ENCODE measurements around the gene MFAP3.
A peak's percentile ranks its signal among the peaks of the same experiment; 100 is the strongest.

The MFAP3 gene

GRCh38 chr5:154097031-154097430 lies 58.3 kb downstream of the MFAP3 start:
- DNase-seq (no peak), ATAC-seq (ENCODE audit: insufficient read depth, low read depth) (0 out of 3 replicates have a peak, but pooled peaks have one; percentile 47)
- no peak overlapping the region for H3K27ac ChIP-seq (ENCODE audit: low read length)
- TF ChIP-seq EZH2 (IDR thresholded peaks at IDR 0.05; ENCODE audit: borderline replicate concordance, low read depth, low read length, severe bottlenecking): no peak
- no peak for TF ChIP-seq CTCF (IDR thresholded peaks at IDR 0.05; ENCODE audit: borderline replicate concordance, extremely low read depth, low read length, poor library complexity, severe bottlenecking)
- H3K36me3 ChIP-seq (ENCODE audit: insufficient read depth, low read length): no peaks in the 10 kb centered on the region
- no peak overlapping the region for H3K4me2 ChIP-seq (ENCODE audit: insufficient read depth, low read length)
- H3K4me1 ChIP-seq (ENCODE audit: insufficient read depth, low read length): no peaks in the 10 kb centered on the region
- H3K9ac ChIP-seq (ENCODE audit: low read depth, low read length): no peak overlapping the region
- H3K9me3 ChIP-seq (ENCODE audit: insufficient read depth, low read length, severe bottlenecking): no peaks in the 10 kb centered on the region
- H4K20me1 ChIP-seq (ENCODE audit: insufficient read depth, low read length): no peaks in the 10 kb centered on the region
- no peak overlapping the region for H3K4me3 ChIP-seq (ENCODE audit: low read depth in 1 of 2, low read length in 2 of 2)
- H3K27me3 ChIP-seq (ENCODE audit: insufficient read depth, low read length, poor library complexity): peaks cover 7% of the 10 kb centered on the region
- no peak overlapping the region for H2AFZ ChIP-seq (ENCODE audit: low read depth, low read length)
- no peaks in the 10 kb centered on the region for H3K79me2 ChIP-seq (ENCODE audit: insufficient read depth, low read length)

GRCh38 chr5:154098465-154098864 lies 59.7 kb downstream of the MFAP3 start:
- no peak overlapping the region for H3K27ac ChIP-seq (ENCODE audit: low read length)
- H3K4me2 ChIP-seq (ENCODE audit: insufficient read depth, low read length): no peak overlapping the region
- H3K27me3 ChIP-seq (ENCODE audit: insufficient read depth, low read length, poor library complexity): peaks cover 7% of the 10 kb centered on the region
- no peak for DNase-seq
- no peak overlapping the region for H2AFZ ChIP-seq (ENCODE audit: low read depth, low read length)
- no peak overlapping the region for H3K9ac ChIP-seq (ENCODE audit: low read depth, low read length)
- no peaks in the 10 kb centered on the region for H3K9me3 ChIP-seq (ENCODE audit: insufficient read depth, low read length, severe bottlenecking)
- no peaks in the 10 kb centered on the region for H4K20me1 ChIP-seq (ENCODE audit: insufficient read depth, low read length)
- no peaks in the 10 kb centered on the region for H3K79me2 ChIP-seq (ENCODE audit: insufficient read depth, low read length)
- no peaks in the 10 kb centered on the region for H3K36me3 ChIP-seq (ENCODE audit: insufficient read depth, low read length)
- no peak for TF ChIP-seq CTCF (IDR thresholded peaks at IDR 0.05; ENCODE audit: borderline replicate concordance, extremely low read depth, low read length, poor library complexity, severe bottlenecking)
- no peak overlapping the region for H3K4me3 ChIP-seq (ENCODE audit: low read depth in 1 of 2, low read length in 2 of 2)
- ATAC-seq (ENCODE audit: insufficient read depth, low read depth): no peak
- 0 out of 2 replicates have a peak, but pooled peaks cover 4% of the 10 kb centered on the region for H3K4me1 ChIP-seq (ENCODE audit: insufficient read depth, low read length)

- TF ChIP-seq CTCF (IDR thresholded peaks at IDR 0.05; ENCODE audit: borderline replicate concordance, extremely low read depth, low read length, poor library complexity, severe bottlenecking): no peak
- TF ChIP-seq EZH2 (IDR thresholded peaks at IDR 0.05; ENCODE audit: borderline replicate concordance, low read depth, low read length, severe bottlenecking): no peak
- no peak overlapping the region for H3K4me3 ChIP-seq (ENCODE audit: low read depth in 1 of 2, low read length in 2 of 2)
- no peaks in the 10 kb centered on the region for H3K36me3 ChIP-seq (ENCODE audit: insufficient read depth, low read length)
- no peak overlapping the region for H2AFZ ChIP-seq (ENCODE audit: low read depth, low read length)
- H3K4me2 ChIP-seq (ENCODE audit: insufficient read depth, low read length): no peak overlapping the region
- no peaks in the 10 kb centered on the region for H3K9me3 ChIP-seq (ENCODE audit: insufficient read depth, low read length, severe bottlenecking)
- no peak overlapping the region for H3K27ac ChIP-seq (ENCODE audit: low read length)
- H3K9ac ChIP-seq (ENCODE audit: low read depth, low read length): no peak overlapping the region
- ATAC-seq (ENCODE audit: insufficient read depth, low read depth) (no peak), DNase-seq (no peak)
- H3K79me2 ChIP-seq (ENCODE audit: insufficient read depth, low read length): no peaks in the 10 kb centered on the region
- H4K20me1 ChIP-seq (ENCODE audit: insufficient read depth, low read length): no peaks in the 10 kb centered on the region
- no peaks in the 10 kb centered on the region for H3K27me3 ChIP-seq (ENCODE audit: insufficient read depth, low read length, poor library complexity)
- 0 out of 2 replicates have a peak, but pooled peaks cover 5% of the 10 kb centered on the region for H3K4me1 ChIP-seq (ENCODE audit: insufficient read depth, low read length)
These were observed 62.4 kb downstream of the MFAP3 start for GRCh38 chr5:154101184-154101583.

- no peak overlapping the region for H3K4me2 ChIP-seq (ENCODE audit: insufficient read depth, low read length)
- ATAC-seq (ENCODE audit: insufficient read depth, low read depth) (peak; percentile 86), DNase-seq (peak; percentile 51)
- no peak overlapping the region for H2AFZ ChIP-seq (ENCODE audit: low read depth, low read length)
- H3K4me3 ChIP-seq (ENCODE audit: low read depth in 1 of 2, low read length in 2 of 2): no peak overlapping the region
- H3K9ac ChIP-seq (ENCODE audit: low read depth, low read length): no peak overlapping the region
- H3K27ac ChIP-seq (ENCODE audit: low read length): no peak overlapping the region
- 0 out of 2 replicates have a peak, but pooled peaks cover 5% of the 10 kb centered on the region for H3K4me1 ChIP-seq (ENCODE audit: insufficient read depth, low read length)
- no peaks in the 10 kb centered on the region for H3K9me3 ChIP-seq (ENCODE audit: insufficient read depth, low read length, severe bottlenecking)
- no peak for TF ChIP-seq CTCF (IDR thresholded peaks at IDR 0.05; ENCODE audit: borderline replicate concordance, extremely low read depth, low read length, poor library complexity, severe bottlenecking)
- TF ChIP-seq EZH2 (IDR thresholded peaks at IDR 0.05; ENCODE audit: borderline replicate concordance, low read depth, low read length, severe bottlenecking): no peak
- H3K79me2 ChIP-seq (ENCODE audit: insufficient read depth, low read length): no peaks in the 10 kb centered on the region
- H3K36me3 ChIP-seq (ENCODE audit: insufficient read depth, low read length): no peaks in the 10 kb centered on the region
- no peaks in the 10 kb centered on the region for H3K27me3 ChIP-seq (ENCODE audit: insufficient read depth, low read length, poor library complexity)
- H4K20me1 ChIP-seq (ENCODE audit: insufficient read depth, low read length): no peaks in the 10 kb centered on the region
These were observed 64.5 kb downstream of the MFAP3 start for GRCh38 chr5:154103233-154103632.
